DMS114 treated with DMSO at 0.1 percent for 48 hours (cell line): ENCODE data around the gene SNX8.

Experiments used
- DNase-seq: peaks from one replicate; lab custom pipeline; 2025; ENCODE audit not compliant: unreplicated experiment; lab: John Stamatoyannopoulos, UW

The SNX8 gene

GRCh38 chr7:2245883-2246675 is 68.2 kb downstream of the SNX8 start:
- no peak for DNase-seq

GRCh38 chr7:2244404-2244995 is 69.7 kb downstream of the SNX8 start:
- no peak for DNase-seq

GRCh38 chr7:2243458-2243857 is 70.8 kb downstream of the SNX8 start:
- DNase-seq, result no peak

- DNase-seq, result no peak
These were observed 71.5 kb downstream of the SNX8 start for GRCh38 chr7:2242541-2243429.

- DNase-seq, result peak; percentile 44
These were observed 72.4 kb downstream of the SNX8 start, which contains the start of the genes MRM2 and NUDT1 for GRCh38 chr7:2241580-2242540. MRM2 (minus strand) TSS chr7:2242205; CDS start chr7:2242169, 36 bp downstream. NUDT1 (plus strand) TSS chr7:2242226; CDS start chr7:2244575, 2,349 bp downstream.

- DNase-seq, result no peak
These were observed 75.0 kb downstream of the SNX8 start for GRCh38 chr7:2239242-2239641.

GRCh38 chr7:2237109-2237602 is 77.1 kb downstream of the SNX8 start:
- DNase-seq, result no peak

GRCh38 chr7:2233926-2234325 is 80.3 kb downstream of the SNX8 start:
- no peak for DNase-seq

- peak; percentile 71 for DNase-seq
These were observed 81.3 kb downstream of the SNX8 start, which contains the start of gene MAD1L1 for GRCh38 chr7:2232766-2233520. MAD1L1 (minus strand) TSS chr7:2232945; CDS start chr7:2230133, 2,812 bp downstream.

- DNase-seq, result no peak
These were observed 82.1 kb downstream of the SNX8 start for GRCh38 chr7:2231992-2232765.

GRCh38 chr7:2230882-2231281 is 83.4 kb downstream of the SNX8 start:
- DNase-seq, result no peak

GRCh38 chr7:2230226-2230625 is 84.0 kb downstream of the SNX8 start:
- DNase-seq, result no peak

- no peak for DNase-seq
These were observed 84.8 kb downstream of the SNX8 start for GRCh38 chr7:2229467-2229866.

GRCh38 chr7:2228921-2229320 is 85.3 kb downstream of the SNX8 start:
- no peak for DNase-seq

GRCh38 chr7:2227699-2228098 is 86.5 kb downstream of the SNX8 start:
- no peak for DNase-seq

GRCh38 chr7:2225830-2226229 is 88.4 kb downstream of the SNX8 start:
- DNase-seq, result no peak

GRCh38 chr7:2225336-2225735 is 88.9 kb downstream of the SNX8 start:
- no peak for DNase-seq

GRCh38 chr7:2224934-2225333 is 89.3 kb downstream of the SNX8 start:
- no peak for DNase-seq
